ENCODE data around the gene SNTB2. TPM values are rescaled to one million over a fixed set of nuclear protein-coding genes. Genes with fewer than 3 reads are reported as not detected.
"Not testable (repeated sequence)": the region's sequence is repeated elsewhere in the genome, so short reads cannot be mapped to it uniquely, and the experiment has no call there.

SNTB2 gene
- total RNA-seq, 2 donors from 2014 or later: 34.5 to 34.8 TPM

GRCh38 chr16:69250081-69250480 lies 63.1 kb downstream of the SNTB2 start:
- Histone ChIP-seq H3K9me3 (no peaks in the 10 kb centered on the region), H3K4me1 (no peaks in the 10 kb centered on the region)
- intact Hi-C loops (cut with DNase I): no loop called here

GRCh38 chr16:69253870-69254341 lies 66.9 kb downstream of the SNTB2 start:
- intact Hi-C loops (cut with DNase I): no loop called here
- Histone ChIP-seq H3K36me3 (no peaks in the 10 kb centered on the region), H3K4me1 (no peaks in the 10 kb centered on the region), H3K27ac (no peak overlapping the region), H3K9ac (ENCODE audit: low read depth in 2 of 2, low read length in 2 of 2) (no peak overlapping the region), H3K4me3 (no peak overlapping the region), H3K9me3 (no peaks in the 10 kb centered on the region), H3K27me3 (no peaks in the 10 kb centered on the region)
- no peak for TF ChIP-seq CTCF (IDR thresholded peaks at IDR 0.05)
- DNase-seq: no peak

More at GRCh38 chr16:69250081-69250480, 63.1 kb downstream of the SNTB2 start:
- H3K27ac ChIP-seq: no peak overlapping the region
- H3K4me3 ChIP-seq: no peak overlapping the region
- TF ChIP-seq CTCF (IDR thresholded peaks at IDR 0.05): no peak
- no peak overlapping the region for H3K9ac ChIP-seq (ENCODE audit: low read depth in 2 of 2, low read length in 2 of 2)
- no peaks in the 10 kb centered on the region for H3K36me3 ChIP-seq
- no peaks in the 10 kb centered on the region for H3K27me3 ChIP-seq
- DNase-seq: no peak

GRCh38 chr16:69259428-69259764 lies 72.4 kb downstream of the SNTB2 start:
- H3K9me3 ChIP-seq; H3K9ac ChIP-seq (ENCODE audit: low read depth in 2 of 2, low read length in 2 of 2); H3K4me3 ChIP-seq; H3K27me3 ChIP-seq; H3K4me1 ChIP-seq; intact Hi-C loops (cut with DNase I); H3K36me3 ChIP-seq; H3K27ac ChIP-seq; DNase-seq: not testable (repeated sequence)

- Histone ChIP-seq H3K27me3 (no peaks in the 10 kb centered on the region), H3K9me3 (no peaks in the 10 kb centered on the region), H3K27ac (no peak overlapping the region), H3K9ac (ENCODE audit: low read depth in 2 of 2, low read length in 2 of 2) (no peak overlapping the region), H3K4me3 (no peak overlapping the region), H3K4me1 (no peaks in the 10 kb centered on the region), H3K36me3 (no peaks in the 10 kb centered on the region)
- no peak for TF ChIP-seq CTCF (IDR thresholded peaks at IDR 0.05)
- intact Hi-C loops (cut with DNase I): no loop called here
- no peak for DNase-seq
Measured at GRCh38 chr16:69260019-69260418, 73.1 kb downstream of the SNTB2 start.

GRCh38 chr16:69260506-69260905 lies 73.5 kb downstream of the SNTB2 start:
- intact Hi-C loops (cut with DNase I): no loop called here
- peak; percentile 61 for DNase-seq
- no peaks in the 10 kb centered on the region for H3K36me3 ChIP-seq
- H3K27me3 ChIP-seq: no peaks in the 10 kb centered on the region
- H3K4me1 ChIP-seq: no peaks in the 10 kb centered on the region
- H3K9me3 ChIP-seq: no peaks in the 10 kb centered on the region
- no peak overlapping the region for H3K27ac ChIP-seq
- no peak overlapping the region for H3K9ac ChIP-seq (ENCODE audit: low read depth in 2 of 2, low read length in 2 of 2)
- no peak for TF ChIP-seq CTCF (IDR thresholded peaks at IDR 0.05)
- H3K4me3 ChIP-seq: no peak overlapping the region

- H3K9ac ChIP-seq (ENCODE audit: low read depth in 2 of 2, low read length in 2 of 2): no peak overlapping the region
- no peaks in the 10 kb centered on the region for H3K4me1 ChIP-seq
- DNase-seq: no peak
- no peak overlapping the region for H3K27ac ChIP-seq
- no peak for TF ChIP-seq CTCF (IDR thresholded peaks at IDR 0.05)
- no peaks in the 10 kb centered on the region for H3K9me3 ChIP-seq
- no peaks in the 10 kb centered on the region for H3K27me3 ChIP-seq
- H3K4me3 ChIP-seq: no peak overlapping the region
- H3K36me3 ChIP-seq: no peaks in the 10 kb centered on the region
- intact Hi-C loops (cut with DNase I): no loop called here
Measured at GRCh38 chr16:69266334-69267063, 79.5 kb downstream of the SNTB2 start.

All from colonic mucosa (tissue), 4 donors.